ENCODE results near the gene MAN2A1. TPM values are rescaled to one million over a fixed set of nuclear protein-coding genes. Genes with fewer than 3 reads are reported as not detected.

Gene MAN2A1
- total RNA-seq, 2 donors from 2014 or later: 60.7 to 62.1 TPM

DNA sequence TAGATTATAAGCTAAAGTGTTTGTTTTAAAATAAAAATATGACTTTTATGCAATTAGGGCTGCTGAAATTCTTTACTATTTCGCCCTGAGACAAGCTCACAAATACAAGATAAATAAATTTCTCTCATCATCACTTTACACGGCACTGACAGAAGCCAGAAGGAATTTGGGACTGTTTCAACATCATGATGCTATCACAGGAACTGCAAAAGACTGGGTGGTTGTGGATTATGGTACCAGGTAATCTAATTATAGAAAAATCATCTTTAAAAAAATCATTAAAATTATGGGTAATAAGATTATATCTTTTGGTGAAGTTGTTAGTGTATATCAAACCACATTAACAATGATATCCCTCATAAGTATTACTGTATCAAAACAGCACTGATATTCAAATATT is 95.0 kb downstream of the MAN2A1 start:
- Mint-ChIP-seq H3K27ac (no peak overlapping the region), H3K4me3 (no peak overlapping the region), H3K36me3 (ENCODE audit: low read depth) (peaks cover 32% of the 10 kb centered on the region), H3K9me3 (no peaks in the 10 kb centered on the region), H3K4me1 (peaks cover 8% of the 10 kb centered on the region), H3K27me3 (ENCODE audit: insufficient read depth) (no peaks in the 10 kb centered on the region)
- DNase-seq: no peak
- TF ChIP-seq, protein P1, sequence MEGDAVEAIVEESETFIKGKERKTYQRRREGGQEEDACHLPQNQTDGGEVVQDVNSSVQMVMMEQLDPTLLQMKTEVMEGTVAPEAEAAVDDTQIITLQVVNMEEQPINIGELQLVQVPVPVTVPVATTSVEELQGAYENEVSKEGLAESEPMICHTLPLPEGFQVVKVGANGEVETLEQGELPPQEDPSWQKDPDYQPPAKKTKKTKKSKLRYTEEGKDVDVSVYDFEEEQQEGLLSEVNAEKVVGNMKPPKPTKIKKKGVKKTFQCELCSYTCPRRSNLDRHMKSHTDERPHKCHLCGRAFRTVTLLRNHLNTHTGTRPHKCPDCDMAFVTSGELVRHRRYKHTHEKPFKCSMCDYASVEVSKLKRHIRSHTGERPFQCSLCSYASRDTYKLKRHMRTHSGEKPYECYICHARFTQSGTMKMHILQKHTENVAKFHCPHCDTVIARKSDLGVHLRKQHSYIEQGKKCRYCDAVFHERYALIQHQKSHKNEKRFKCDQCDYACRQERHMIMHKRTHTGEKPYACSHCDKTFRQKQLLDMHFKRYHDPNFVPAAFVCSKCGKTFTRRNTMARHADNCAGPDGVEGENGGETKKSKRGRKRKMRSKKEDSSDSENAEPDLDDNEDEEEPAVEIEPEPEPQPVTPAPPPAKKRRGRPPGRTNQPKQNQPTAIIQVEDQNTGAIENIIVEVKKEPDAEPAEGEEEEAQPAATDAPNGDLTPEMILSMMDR (conservative IDR thresholded peaks at IDR 0.05): no peak
- Histone ChIP-seq H3K4me3 (ENCODE audit: low read length) (no peak overlapping the region), H3K9me3 (ENCODE audit: control insufficient read depth, low read length) (peaks cover under 1% of the 10 kb centered on the region), H3K9ac (ENCODE audit: extremely low read depth, low read length, poor library complexity, severe bottlenecking) (no peak overlapping the region), H3K27ac (ENCODE audit: low read depth, low read length) (no peak overlapping the region), H3K36me3 (ENCODE audit: control insufficient read depth, insufficient read depth, low read length) (peaks cover 24% of the 10 kb centered on the region), H3K27me3 (ENCODE audit: control insufficient read depth, insufficient read depth, low read length, poor library complexity, severe bottlenecking) (no peaks in the 10 kb centered on the region), H3K4me1 (ENCODE audit: control insufficient read depth, insufficient read depth, low read length) (no peaks in the 10 kb centered on the region)
- 87% methylated on average over 2 of the region's 2 CpGs; no CpG with 5 or more reads in 1 of the 2 experiments for WGBS, 2 experiments (ENCODE audit: insufficient coverage in 1 of 2, insufficient read length in 1 of 2)

DNA sequence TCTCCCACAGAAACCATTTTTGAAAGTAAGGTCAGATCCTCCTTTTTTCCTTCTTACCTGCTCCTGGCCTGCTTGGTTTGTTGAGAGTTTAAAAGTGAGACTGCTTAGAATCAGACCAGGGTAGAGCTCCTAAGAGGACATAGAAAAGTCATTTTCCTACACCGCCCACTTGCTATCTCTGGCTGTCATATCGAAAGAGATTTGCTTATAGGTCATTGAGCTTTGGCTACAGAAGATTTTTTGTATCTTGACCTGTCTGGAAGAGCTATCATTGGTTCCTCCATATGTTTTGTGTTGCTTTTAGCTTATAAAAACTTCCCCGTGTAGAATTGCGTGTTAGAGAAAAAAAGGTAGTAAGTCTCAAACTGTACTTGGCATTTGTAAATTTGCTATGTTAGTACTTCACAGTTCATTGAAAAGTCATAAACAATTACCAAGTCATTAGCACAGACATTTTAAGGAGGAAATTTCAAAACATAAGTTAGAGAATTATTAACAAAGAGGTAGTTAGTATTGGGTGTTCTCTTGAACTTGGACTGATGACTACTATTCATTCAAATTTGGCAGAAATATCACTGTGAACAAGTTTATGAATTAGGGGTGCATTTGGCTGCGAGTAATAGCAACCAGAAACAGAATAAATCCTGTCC is 96.6 kb downstream of the MAN2A1 start:
- Histone ChIP-seq H3K27ac (ENCODE audit: low read depth, low read length) (no peak overlapping the region), H3K4me3 (ENCODE audit: low read length) (no peak overlapping the region), H3K36me3 (ENCODE audit: control insufficient read depth, insufficient read depth, low read length) (peaks cover 31% of the 10 kb centered on the region), H3K4me1 (ENCODE audit: control insufficient read depth, insufficient read depth, low read length) (no peaks in the 10 kb centered on the region), H3K27me3 (ENCODE audit: control insufficient read depth, insufficient read depth, low read length, poor library complexity, severe bottlenecking) (no peaks in the 10 kb centered on the region), H3K9ac (ENCODE audit: extremely low read depth, low read length, poor library complexity, severe bottlenecking) (no peak overlapping the region), H3K9me3 (ENCODE audit: control insufficient read depth, low read length) (peaks cover 7% of the 10 kb centered on the region)
- TF ChIP-seq, protein P1 (conservative IDR thresholded peaks at IDR 0.05): no peak
- H3K27ac Mint-ChIP-seq: no peak overlapping the region
- H3K36me3 Mint-ChIP-seq (ENCODE audit: low read depth): peaks cover 38% of the 10 kb centered on the region
- peaks cover 8% of the 10 kb centered on the region for H3K9me3 Mint-ChIP-seq
- peaks cover 8% of the 10 kb centered on the region for H3K4me1 Mint-ChIP-seq
- WGBS, 2 experiments (ENCODE audit: insufficient coverage in 1 of 2, insufficient read length in 1 of 2): 93 to 96% methylated on average over 3 to 5 of the region's 5 CpGs
- no peaks in the 10 kb centered on the region for H3K27me3 Mint-ChIP-seq (ENCODE audit: insufficient read depth)
- no peak for DNase-seq
- H3K4me3 Mint-ChIP-seq: no peak overlapping the region

DNA sequence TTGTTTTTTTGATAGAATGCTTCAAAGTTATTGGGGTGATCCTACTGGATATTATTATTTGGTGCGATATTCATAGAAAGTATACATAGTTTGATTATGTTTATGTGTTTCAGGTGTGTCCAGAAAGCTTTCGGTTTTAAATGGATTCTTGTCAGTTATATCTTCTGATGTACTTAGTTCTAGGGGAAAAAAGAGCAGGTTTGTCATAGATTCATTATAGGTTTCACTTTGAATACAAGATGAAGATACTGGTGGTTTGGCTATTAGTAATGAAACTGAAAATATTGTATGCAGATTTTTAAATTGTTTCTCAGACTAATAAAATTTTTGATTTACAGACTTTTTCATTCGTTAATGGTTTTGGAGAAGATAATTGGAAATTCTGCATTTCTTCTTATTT is 98.9 kb downstream of the MAN2A1 start:
- 83 to 90% methylated on average over 1 to 3 of the region's 3 CpGs for WGBS, 2 experiments (ENCODE audit: insufficient coverage in 1 of 2, insufficient read length in 1 of 2)
- Histone ChIP-seq H3K4me3 (ENCODE audit: low read length) (no peak overlapping the region), H3K4me1 (ENCODE audit: control insufficient read depth, insufficient read depth, low read length) (no peaks in the 10 kb centered on the region), H3K9ac (ENCODE audit: extremely low read depth, low read length, poor library complexity, severe bottlenecking) (no peak overlapping the region), H3K27me3 (ENCODE audit: control insufficient read depth, insufficient read depth, low read length, poor library complexity, severe bottlenecking) (no peaks in the 10 kb centered on the region), H3K9me3 (ENCODE audit: control insufficient read depth, low read length) (peaks cover 29% of the 10 kb centered on the region), H3K27ac (ENCODE audit: low read depth, low read length) (no peak overlapping the region), H3K36me3 (ENCODE audit: control insufficient read depth, insufficient read depth, low read length) (peaks cover 54% of the 10 kb centered on the region)
- Mint-ChIP-seq H3K27me3 (ENCODE audit: insufficient read depth) (no peaks in the 10 kb centered on the region), H3K36me3 (ENCODE audit: low read depth) (peaks cover 55% of the 10 kb centered on the region), H3K9me3 (peaks cover 28% of the 10 kb centered on the region), H3K4me3 (no peak overlapping the region), H3K4me1 (peaks cover 8% of the 10 kb centered on the region), H3K27ac (no peak overlapping the region)
- no peak for DNase-seq
- TF ChIP-seq, protein P1 (conservative IDR thresholded peaks at IDR 0.05): no peak
